Ishikawa (cell line): ENCODE results near the gene TRH.

Experiments used
- EP300 ChIP-seq: IDR thresholded peaks from 2 replicates; pipeline ENCODE4 v1.6.1; 2012; ENCODE audit warnings: borderline replicate concordance
- TEAD4 ChIP-seq: IDR thresholded peaks from 2 replicates; pipeline ENCODE4 v1.6.1; 2012

DNA sequence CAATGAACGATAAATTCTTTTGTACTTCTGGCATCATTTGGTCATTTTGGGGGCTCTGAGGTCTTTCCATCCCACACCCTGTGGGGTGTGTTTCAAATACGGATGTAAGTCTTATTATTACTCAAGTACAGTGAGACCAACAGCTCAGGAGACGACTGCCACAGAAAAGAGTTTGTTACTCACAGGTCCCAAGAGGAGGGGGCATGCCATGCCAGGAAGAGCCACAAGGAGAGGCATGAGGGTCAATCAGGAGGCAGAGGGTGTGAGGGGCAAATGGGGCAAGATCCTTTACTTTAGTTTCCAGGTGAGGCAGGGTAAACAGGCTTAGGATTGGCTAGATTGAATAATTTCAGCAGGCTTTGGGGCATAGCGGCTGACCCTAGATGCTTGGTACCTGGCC is 21.6 kb downstream of the TRH start:
- TF ChIP-seq TEAD4 (no peak), EP300 (no peak)
